Measurements from ENCODE around the gene HAND1. TPM values are rescaled to one million over a fixed set of nuclear protein-coding genes. Genes with fewer than 3 reads are reported as not detected.

HAND1 gene
- total RNA-seq, 6 donors from 2014 or later, result 1.7 TPM; not detected in 5

DNA sequence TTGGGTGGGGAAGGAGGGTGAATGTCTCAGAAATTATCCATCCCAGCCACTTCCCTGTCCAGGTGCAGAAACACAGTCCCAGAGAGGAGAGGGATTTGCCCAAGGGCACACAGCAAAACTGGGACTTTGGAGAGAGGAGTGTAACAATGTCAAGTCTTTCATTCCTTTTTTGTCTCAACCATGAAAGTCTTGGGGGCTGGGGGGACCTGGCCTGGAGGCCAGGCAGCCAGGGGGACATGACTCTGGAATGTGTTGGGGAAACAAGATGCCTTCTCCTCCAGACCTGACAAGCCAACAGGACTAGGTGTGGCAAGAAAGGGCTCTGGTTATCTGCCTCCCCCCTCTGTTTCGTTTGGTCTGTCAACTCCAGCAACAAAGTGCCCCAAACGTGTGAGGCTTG is 13.9 kb upstream of the HAND1 start:
- WGBS, 2 donors, result 60 to 66% methylated on average over 2 of the region's 2 CpGs
- H3K27me3 ChIP-seq, result peaks cover 0 to 9% (median 2%) of the 10 kb centered on the region in 4 donors
- no peaks in the 10 kb centered on the region for H3K4me1 ChIP-seq
- no peak for DNase-seq
- no peak for ATAC-seq (ENCODE audit: low FRiP score in 2 of 2)
- H3K4me3 ChIP-seq, result no peak overlapping the region
- H3K36me3 ChIP-seq, result no peaks in the 10 kb centered on the region
- TF ChIP-seq, protein P1, sequence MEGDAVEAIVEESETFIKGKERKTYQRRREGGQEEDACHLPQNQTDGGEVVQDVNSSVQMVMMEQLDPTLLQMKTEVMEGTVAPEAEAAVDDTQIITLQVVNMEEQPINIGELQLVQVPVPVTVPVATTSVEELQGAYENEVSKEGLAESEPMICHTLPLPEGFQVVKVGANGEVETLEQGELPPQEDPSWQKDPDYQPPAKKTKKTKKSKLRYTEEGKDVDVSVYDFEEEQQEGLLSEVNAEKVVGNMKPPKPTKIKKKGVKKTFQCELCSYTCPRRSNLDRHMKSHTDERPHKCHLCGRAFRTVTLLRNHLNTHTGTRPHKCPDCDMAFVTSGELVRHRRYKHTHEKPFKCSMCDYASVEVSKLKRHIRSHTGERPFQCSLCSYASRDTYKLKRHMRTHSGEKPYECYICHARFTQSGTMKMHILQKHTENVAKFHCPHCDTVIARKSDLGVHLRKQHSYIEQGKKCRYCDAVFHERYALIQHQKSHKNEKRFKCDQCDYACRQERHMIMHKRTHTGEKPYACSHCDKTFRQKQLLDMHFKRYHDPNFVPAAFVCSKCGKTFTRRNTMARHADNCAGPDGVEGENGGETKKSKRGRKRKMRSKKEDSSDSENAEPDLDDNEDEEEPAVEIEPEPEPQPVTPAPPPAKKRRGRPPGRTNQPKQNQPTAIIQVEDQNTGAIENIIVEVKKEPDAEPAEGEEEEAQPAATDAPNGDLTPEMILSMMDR (IDR thresholded peaks at IDR 0.05), result no peak
- no peak for TF ChIP-seq POLR2AphosphoS5 (IDR thresholded peaks at IDR 0.05)
- no peak for TF ChIP-seq POLR2A (IDR thresholded peaks at IDR 0.05)
- no peak for TF ChIP-seq EP300 (IDR thresholded peaks at IDR 0.05)
- no peaks in the 10 kb centered on the region for H3K9me3 ChIP-seq
- no peak overlapping the region for H3K27ac ChIP-seq

DNA sequence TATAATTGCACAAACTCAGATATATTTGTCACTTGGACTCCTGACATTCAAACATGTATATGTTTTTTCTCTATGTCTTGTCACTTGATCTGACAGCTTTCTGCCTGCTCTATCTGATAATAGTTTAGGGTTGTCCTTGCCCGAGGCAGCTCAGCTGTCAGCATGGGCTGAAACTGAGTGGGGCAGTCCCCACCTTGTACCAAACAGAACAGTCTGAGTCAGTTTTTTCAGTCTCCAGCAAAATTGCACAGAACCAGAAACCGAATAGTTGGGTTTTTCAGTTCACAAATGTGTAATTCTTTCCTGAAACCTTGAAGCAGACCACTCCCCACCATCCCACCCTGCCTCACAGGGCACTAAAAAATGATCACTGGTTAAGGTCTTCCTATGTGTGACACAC is 9.5 kb upstream of the HAND1 start:
- TF ChIP-seq POLR2A (IDR thresholded peaks at IDR 0.05) (no peak), POLR2AphosphoS5 (IDR thresholded peaks at IDR 0.05) (no peak), EP300 (IDR thresholded peaks at IDR 0.05) (no peak)
- TF ChIP-seq, protein P1 (IDR thresholded peaks at IDR 0.05), result no peak
- Histone ChIP-seq H3K27ac (no peak overlapping the region), H3K36me3 (no peaks in the 10 kb centered on the region), H3K4me3 (no peak overlapping the region), H3K27me3 (peaks cover 2 to 51% (median 16%) of the 10 kb centered on the region in 4 donors), H3K9me3 (no peaks in the 10 kb centered on the region), H3K4me1 (peaks cover 0 to 15% (median 4%) of the 10 kb centered on the region in 4 donors)
- DNase-seq (no peak), ATAC-seq (ENCODE audit: low FRiP score in 2 of 2) (no peak)
- WGBS, 2 donors, result 47 to 57% methylated on average over 2 of the region's 2 CpGs

DNA sequence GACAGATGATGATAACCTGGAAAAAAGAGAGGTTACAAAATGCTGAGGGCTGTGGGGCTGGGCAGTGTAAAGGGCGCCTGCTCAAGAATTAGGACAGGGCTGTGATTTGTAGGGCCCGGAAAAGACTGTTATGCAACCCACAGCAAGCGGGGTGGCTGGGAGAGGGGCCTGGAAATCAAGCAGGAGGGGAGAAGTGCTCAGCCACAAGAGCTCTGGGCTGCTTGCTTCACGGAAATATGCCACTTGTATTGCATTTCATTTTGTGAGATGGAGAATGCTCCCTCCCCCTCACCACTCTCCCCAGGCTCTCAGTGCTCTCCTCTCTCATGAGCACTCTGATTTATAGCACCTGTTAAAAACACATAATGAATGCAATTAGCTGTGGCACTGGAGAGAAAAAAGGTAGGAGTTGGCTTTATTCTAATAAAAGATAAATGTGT is 8.4 kb upstream of the HAND1 start:
- ATAC-seq (ENCODE audit: low FRiP score in 2 of 2) (no peak), DNase-seq (peak in 1 of 2 donors; percentile 32)
- no peaks in the 10 kb centered on the region for H3K9me3 ChIP-seq
- no peaks in the 10 kb centered on the region for H3K36me3 ChIP-seq
- H3K27me3 ChIP-seq, result peaks cover 2 to 62% (median 25%) of the 10 kb centered on the region in 4 donors
- no peak overlapping the region for H3K27ac ChIP-seq
- H3K4me3 ChIP-seq, result no peak overlapping the region
- TF ChIP-seq POLR2AphosphoS5 (IDR thresholded peaks at IDR 0.05) (no peak), POLR2A (IDR thresholded peaks at IDR 0.05) (no peak), EP300 (IDR thresholded peaks at IDR 0.05) (no peak)
- TF ChIP-seq, protein P1 (IDR thresholded peaks at IDR 0.05), result no peak
- H3K4me1 ChIP-seq, result peaks cover 0 to 20% (median 4%) of the 10 kb centered on the region in 4 donors
- WGBS, 2 donors, result 0 to 10% methylated on average over 4 of the region's 4 CpGs

DNA sequence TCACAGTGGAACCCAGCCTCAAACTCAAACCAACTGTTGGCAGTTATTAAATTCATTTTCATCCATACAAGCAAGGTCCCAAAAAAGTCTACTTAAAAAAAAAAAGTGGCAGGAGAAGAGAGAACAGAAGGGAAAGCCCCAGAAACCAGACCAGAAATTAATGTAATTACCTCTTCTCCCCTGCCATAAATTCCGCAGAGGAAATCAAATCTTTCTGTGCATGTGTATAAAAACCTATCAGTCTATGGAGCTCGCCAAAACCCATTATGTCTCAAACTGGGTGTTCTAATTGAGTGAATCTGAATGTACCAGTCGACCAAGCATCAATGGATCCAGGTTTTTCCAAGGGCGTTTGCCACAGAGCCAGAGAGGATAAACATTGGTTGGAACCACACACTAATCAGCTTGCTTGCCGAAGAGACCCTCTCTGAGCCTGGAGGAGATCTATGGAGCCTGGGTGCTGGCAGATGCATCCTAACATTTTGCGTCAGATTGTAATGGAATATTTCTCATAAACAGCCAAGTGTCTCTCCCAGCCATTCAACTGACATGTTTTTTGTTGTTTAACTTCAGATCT is 7.9 kb upstream of the HAND1 start:
- DNase-seq, result no peak
- WGBS, 2 donors, result 21% methylated on average over 6 of the region's 6 CpGs
- H3K27me3 ChIP-seq, result peaks cover 2 to 67% (median 28%) of the 10 kb centered on the region in 4 donors
- TF ChIP-seq, protein P1 (IDR thresholded peaks at IDR 0.05), result no peak
- TF ChIP-seq POLR2A (IDR thresholded peaks at IDR 0.05) (no peak), POLR2AphosphoS5 (IDR thresholded peaks at IDR 0.05) (no peak), EP300 (IDR thresholded peaks at IDR 0.05) (no peak)
- peaks cover 0 to 20% (median 4%) of the 10 kb centered on the region in 4 donors for H3K4me1 ChIP-seq
- no peak overlapping the region for H3K27ac ChIP-seq
- H3K4me3 ChIP-seq, result no peak overlapping the region
- no peak for ATAC-seq (ENCODE audit: low FRiP score in 2 of 2)
- H3K9me3 ChIP-seq, result no peaks in the 10 kb centered on the region
- no peaks in the 10 kb centered on the region for H3K36me3 ChIP-seq

DNA sequence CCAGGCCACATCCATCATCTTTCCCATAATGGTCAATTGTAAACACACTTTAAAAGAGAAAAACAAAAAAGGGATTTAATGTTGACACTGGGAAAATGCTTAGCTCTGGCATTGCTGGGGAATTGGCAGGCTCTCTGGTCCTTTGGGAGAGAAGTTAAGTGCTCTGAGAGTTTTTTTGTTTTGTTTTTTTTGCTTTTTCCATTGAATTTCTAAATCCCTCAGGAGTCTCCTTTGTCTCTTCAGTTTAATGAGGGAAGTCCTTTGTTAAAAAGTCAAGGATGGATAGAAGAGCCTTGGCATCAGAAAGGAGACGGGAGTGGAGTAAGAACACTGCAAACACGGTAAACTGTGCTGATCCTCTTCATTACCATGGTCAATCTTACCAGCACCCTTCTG is 7.1 kb upstream of the HAND1 start:
- no peak for TF ChIP-seq EP300 (IDR thresholded peaks at IDR 0.05)
- TF ChIP-seq, protein P1 (IDR thresholded peaks at IDR 0.05), result no peak
- no peak for TF ChIP-seq POLR2AphosphoS5 (IDR thresholded peaks at IDR 0.05)
- TF ChIP-seq POLR2A (IDR thresholded peaks at IDR 0.05), result no peak
- peaks cover 2 to 75% (median 34%) of the 10 kb centered on the region in 4 donors for H3K27me3 ChIP-seq
- ATAC-seq (ENCODE audit: low FRiP score in 2 of 2) (no peak), DNase-seq (no peak)
- H3K9me3 ChIP-seq, result no peaks in the 10 kb centered on the region
- H3K36me3 ChIP-seq, result no peaks in the 10 kb centered on the region
- 8 to 17% methylated on average over 2 of the region's 2 CpGs for WGBS, 2 donors
- H3K27ac ChIP-seq, result no peak overlapping the region
- no peak overlapping the region for H3K4me3 ChIP-seq
- peaks cover 0 to 21% (median 4%) of the 10 kb centered on the region in 4 donors for H3K4me1 ChIP-seq
